ENCODE data around the gene PLBD2.

PLBD2 gene

DNA sequence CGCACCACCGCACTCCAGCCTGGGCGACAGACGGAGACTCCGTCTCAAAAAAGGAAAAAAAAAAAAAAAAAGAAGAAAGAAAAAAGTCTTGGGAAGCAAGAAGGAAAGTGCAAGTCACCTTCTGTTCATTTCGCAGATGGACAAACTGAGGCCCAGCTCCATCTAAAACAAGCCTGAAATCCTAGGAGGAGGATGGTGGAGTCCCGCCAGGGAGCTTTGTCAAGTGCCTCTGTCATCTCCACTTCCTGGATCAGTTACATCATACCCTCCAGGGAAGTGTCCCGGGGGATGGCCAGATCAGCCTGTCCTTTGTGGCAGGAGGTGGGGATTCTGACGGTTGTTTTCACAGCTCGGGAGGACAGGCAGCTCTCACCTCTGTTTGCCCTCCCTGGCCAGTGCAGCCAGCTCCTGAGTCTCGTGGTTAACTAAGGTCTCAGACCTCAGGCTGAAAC lies 55.1 kb downstream of the PLBD2 start:
- in situ Hi-C loops (cut with HindIII; ENCODE audit: low sequenced_read_pairs): no loop called here

DNA sequence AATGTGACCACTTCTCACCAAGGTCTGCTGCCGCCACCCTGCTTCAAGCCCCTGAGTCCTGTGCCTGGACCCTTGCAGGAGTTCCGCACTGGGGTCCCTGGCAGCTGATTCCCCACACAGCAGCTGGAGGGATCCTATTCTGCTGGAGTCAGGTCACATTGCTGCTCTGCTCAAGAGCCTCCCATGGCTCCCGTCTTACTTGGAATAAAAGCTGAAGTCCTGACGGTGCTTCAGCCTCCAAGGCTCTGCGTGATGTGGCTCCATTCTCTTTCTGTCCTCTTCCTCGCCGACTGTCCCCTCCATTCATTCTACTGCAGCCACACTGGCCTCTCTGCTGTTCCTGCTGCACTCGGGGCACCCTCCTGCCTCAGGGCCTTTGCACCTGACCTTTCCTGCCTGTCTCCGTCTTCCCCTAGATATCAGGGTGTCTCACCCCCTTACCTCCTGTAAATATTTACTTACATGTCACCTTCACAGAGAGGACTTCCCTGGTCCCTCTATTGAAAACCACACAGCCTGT lies 56.2 kb downstream of the PLBD2 start:
- in situ Hi-C loops (cut with HindIII; ENCODE audit: low sequenced_read_pairs): no loop called here

DNA sequence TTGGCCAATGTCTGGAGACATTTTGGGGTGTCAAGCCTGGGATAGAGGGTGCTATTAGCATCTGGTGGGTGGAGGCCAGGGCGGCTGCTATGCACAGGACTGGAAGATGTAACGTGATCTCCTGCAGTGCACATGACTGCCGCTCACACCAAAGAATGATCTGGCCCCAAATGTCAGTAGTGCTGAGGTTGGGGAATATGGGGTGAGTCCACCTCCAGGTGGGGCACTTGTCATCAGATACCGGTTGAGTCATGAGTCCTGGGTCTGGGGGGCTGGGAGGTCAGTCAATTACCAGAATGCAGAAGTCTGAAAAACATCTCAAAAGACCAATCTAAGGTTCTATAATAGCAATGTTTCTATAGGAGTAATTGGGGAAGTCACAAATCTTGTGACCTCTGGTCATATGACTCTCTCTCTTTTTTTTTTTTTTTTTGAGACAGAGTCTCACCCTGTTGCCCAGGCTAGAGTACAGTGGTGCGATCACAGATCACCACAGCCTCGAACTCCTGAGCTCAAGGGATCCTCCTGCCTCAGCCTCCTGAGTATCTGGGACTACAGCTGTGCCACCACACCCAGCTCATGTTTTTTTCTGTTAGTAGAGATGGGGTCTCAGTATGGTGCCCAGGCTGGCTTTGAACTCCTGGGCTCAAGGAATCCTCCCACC lies 57.8 kb downstream of the PLBD2 start:
- in situ Hi-C loops (cut with HindIII; ENCODE audit: low sequenced_read_pairs): no loop called here

DNA sequence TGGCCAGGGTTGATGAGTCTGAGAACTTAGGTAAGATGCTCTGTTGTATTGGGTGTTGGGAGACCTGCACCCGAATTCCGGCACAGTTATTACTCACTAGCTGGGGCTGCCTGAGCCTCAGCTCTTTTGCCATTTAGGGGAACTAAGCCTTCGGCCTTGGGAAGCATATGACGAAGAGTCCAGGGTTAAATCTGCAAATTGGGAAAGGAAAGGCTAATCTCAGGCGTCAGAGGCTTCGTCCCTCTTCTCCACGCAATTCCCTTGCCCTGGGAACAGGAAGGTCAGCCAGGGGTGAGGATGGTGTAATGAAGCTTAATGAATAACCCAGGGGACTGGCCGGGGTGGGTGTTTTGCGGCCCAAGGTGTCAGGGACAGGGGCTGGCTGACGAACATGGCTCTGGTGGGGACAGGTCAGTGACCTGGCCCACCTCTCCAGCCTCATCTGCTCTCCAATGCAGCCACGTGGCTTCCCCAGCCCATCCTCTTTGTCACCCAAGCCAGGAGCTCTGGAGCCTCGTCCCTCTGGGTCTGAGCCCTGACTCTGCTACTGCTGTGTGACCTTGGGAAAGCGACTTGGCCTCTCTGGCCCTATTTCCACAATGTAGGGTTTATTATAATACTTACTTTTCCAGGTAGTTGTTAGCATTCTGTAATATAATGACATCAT lies 60.0 kb downstream of the PLBD2 start:
- in situ Hi-C loops (cut with HindIII; ENCODE audit: low sequenced_read_pairs): no loop called here

DNA sequence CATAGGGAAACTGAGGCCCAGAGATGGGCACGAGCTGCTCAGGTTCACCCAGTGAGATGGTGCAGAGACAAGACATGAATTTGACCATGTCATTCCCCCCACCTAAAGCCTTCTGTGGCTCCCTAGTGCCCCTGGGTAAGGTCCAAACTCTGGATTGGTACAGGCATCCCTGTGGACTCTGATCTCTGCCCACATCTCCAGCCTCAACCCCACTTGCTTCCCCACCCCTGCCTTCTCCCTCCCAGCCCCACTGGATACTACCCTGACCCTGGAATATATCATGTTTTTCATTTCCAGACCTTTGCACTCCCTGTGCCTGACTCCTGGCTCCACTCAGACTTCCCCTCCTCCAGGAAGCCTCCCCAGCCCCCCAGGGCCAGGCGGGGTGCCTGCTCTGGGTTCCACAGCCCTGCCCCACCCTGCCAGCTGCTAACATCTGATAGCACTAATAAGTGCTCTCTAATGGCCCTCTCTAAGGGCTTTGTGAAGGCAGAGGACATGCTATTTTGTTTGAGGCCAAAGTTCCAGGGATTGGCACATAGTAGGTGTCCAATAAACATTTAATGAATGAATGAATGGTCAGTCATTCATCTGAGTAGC lies 62.7 kb downstream of the PLBD2 start:
- in situ Hi-C loops (cut with HindIII; ENCODE audit: low sequenced_read_pairs): no loop called here

DNA sequence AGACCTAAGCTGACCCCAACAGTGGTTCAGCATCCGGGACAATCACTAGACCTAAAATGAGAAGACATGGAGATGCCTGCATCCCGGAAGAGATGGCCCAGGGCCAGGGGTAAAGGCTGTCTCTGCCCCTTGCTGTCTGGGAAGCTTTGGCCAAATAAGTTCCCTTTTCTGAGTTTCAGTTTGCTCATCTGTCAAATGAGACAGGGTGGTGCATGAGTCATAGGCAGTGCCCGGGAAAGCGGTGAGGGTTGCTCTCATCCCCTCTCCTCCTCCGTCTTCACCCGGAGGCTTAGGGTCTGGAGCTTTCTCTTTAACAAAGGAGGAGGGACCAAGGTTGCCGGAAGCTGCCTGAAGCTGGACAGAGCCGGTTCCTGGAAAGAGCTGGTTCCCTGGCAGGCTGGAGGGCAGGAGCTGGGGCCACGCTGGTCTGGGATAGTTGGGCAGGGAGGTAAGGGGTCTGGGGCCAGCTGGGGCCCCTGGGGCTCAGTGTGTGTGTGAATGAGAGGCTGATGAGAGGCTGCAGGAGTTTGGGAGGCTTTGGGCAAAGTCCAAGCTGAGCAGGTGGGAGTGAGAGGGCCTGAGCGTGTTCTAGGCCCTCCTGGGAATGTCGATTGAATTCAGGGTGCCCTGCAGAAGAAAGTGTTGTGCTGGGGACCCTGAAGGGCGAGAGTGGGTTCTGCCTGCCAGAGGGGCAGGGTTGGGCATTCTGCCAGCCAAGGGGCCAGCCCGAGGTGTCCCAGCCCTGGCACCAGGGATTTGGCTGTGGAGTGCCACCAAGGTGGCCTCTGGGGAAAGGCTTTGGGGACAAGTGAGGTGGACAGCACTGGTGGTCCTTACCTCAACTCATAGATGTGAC lies 63.9 kb downstream of the PLBD2 start, which contains the start of gene SDSL:
Gene SDSL, plus strand, starts transcription at position 351 of the 856 bp plus-strand sequence. CDS start 5,603 bp downstream, outside the sequence.
- in situ Hi-C loops (cut with HindIII; ENCODE audit: low sequenced_read_pairs): no loop called here

DNA sequence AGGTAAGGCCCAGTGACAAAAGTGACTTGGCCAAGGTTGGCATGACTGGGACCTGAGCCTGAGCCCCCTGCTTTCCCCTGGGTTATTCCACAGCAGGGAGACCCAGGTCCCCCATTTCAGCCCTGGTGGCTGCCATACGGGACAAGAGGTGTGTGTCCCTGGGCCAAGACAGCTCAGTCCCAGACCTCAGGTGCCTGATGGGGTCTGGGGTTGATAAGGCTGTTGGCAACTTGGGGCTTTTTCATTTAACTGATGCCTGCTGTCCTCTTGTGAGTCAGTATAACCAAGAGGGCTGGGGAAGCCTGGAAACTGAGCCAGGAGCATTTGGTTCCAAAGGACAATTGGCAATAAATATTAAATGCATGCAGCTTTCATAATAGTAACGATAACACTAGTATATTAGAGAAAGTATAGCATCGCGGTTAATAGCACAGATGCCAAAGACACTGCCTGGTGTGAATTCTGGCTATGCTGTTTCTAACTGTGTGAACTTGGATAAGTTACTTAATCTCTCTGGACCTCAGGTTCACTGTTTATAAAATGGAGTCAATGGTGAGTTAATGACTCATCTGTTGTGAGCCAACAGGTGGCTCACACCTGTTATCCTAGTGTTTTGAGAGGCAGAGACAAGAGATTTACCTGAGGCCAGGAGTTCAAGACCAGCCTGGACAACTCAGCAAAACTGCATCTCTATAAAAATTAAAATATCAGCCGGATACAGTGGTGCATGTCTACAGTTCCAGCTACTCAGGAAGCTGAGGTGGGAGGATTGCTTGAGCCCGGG lies 64.7 kb downstream of the PLBD2 start:
- in situ Hi-C loops (cut with HindIII; ENCODE audit: low sequenced_read_pairs): no loop called here

DNA sequence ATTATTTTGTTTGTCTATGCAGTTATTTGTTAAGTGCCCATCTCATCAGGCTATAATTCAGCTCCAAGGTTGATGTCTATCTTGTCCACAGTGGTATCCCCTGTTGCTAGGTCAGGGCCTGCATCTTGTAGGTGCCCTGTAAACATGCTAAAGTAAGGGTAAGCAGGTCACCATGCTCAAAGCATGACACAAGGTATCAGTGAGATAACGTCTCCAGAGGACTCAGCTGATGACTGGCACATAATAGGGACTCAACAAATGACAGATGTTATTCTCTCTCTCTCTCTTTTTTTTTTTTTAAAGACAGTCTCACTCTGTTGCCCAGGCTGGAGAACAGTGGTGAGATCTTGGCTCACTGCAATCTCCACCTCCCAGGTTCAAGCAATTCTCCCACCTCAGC lies 66.1 kb downstream of the PLBD2 start:
- in situ Hi-C loops (cut with HindIII; ENCODE audit: low sequenced_read_pairs): no loop called here

DNA sequence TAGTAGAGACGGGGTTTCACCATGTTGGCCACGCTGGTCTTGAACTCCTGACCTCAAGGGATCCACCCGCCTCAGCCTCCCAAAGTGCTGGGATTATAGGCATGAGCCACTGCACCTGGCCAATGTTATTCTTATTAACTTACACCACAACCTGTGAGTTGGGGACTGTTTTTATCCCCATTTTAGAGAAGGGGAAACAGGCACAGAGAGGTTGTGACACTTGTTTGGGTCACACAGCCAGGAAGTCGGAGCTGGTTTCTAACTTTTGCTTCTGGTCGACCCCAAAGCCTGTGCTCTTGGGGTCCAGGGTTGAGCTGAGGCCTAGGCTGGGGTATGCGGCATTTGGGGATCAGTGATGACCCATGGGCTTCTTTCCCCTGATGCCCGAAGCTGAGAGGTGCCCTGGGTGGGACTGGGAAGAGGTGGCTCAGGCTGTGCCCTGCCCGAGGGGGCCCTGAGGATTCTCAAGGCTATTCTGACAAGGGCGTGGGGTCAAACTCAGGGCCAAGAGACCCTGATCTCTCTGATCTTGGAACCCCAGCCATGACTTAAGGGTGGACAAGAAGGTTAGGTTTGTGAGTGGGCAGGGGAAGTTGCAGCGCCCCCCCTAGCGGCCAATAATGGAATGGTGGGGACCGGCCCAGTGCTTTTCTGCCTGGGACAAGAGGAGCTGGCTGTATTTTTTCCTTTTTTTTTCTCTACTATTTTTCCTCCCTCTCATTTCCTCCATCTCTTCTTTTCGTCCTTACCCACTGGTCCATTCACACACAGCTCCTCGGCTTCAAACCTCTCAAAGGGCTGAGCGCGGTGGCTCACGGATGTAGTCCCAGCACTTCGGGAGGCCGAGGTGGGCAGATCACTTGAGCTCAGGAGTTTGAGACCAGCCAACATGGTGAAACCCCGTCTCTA lies 66.8 kb downstream of the PLBD2 start:
- in situ Hi-C loops (cut with HindIII; ENCODE audit: low sequenced_read_pairs): no loop called here

DNA sequence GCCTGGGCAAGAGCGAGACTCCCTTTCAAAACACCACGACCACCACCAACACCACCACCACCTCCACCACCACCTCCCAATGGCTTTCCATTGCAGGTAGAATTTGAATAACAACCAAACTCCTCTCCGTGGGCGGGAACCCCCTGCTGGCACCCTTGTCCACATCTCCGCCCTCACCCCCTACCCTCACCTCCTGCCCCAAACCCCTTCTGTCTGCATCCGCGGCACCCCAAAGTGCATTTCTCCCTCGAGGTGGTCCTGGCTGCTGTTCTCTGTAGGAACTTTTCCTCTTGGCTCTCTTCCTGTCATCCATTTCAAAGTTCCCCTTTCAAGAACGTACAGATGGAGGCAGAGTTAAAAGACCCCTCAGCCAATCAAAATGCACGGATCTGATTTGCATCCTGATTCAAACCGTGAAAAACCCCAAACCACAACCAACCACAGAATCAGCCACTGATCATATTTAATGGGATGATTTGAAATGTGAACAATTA lies 67.6 kb downstream of the PLBD2 start:
- in situ Hi-C loops (cut with HindIII; ENCODE audit: low sequenced_read_pairs): no loop called here

DNA sequence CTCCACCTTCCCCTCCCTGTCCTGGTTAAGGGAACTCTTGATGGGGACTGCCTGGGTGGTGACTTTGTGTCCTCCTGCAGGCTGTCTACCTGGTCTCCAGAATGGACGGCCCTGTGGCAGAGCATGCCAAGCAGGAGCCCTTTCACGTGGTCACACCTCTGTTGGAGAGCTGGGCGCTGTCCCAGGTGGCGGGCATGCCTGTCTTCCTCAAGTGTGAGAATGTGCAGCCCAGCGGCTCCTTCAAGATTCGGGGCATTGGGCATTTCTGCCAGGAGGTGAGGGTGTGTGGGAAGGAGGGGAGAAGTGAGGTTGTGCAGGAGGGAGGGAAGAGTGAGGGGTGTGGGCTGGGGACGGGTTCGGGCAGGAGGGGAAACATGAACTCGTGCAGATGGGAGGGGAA lies 69.5 kb downstream of the PLBD2 start:
- in situ Hi-C loops (cut with HindIII; ENCODE audit: low sequenced_read_pairs): no loop called here

DNA sequence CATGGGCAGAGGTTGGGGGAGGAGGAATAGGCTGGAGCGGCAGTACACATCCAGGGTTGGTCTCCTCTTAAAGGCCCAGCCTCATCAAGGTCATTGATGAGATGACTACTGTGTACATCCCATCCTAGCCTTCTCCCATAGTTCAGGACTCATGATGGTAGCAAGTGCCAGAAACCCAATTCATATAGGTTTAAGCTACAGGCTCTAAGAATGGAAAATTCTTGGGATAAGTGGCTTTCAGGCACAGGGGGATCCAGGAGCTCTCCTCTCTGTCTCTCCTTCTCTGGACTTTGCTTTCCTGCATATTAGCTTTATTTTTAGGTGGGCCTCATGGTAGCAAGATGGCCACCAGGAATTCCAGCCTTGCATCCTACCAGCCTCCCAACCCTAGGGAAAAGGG lies 70.1 kb downstream of the PLBD2 start:
- in situ Hi-C loops (cut with HindIII; ENCODE audit: low sequenced_read_pairs): no loop called here

DNA sequence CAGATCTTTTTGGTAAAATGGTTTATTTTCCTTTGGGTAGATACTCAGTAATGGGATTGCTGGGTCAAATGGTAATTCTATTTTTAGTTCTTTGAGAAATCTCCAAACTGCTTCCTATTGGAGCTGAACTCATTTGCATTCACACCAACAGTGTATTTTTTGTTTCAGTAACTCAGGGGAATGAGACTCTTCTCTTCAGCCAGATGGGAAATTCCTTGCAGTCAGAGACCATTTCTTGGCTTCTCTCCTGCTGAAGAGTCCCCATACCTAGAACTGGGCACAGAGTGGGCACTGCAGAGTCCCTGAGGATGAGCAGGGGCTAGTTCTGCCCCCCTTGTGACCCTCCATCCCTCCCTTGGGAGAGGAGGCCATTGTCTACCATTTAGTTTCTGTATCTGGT lies 74.6 kb downstream of the PLBD2 start:
- in situ Hi-C loops (cut with HindIII; ENCODE audit: low sequenced_read_pairs): no loop called here

DNA sequence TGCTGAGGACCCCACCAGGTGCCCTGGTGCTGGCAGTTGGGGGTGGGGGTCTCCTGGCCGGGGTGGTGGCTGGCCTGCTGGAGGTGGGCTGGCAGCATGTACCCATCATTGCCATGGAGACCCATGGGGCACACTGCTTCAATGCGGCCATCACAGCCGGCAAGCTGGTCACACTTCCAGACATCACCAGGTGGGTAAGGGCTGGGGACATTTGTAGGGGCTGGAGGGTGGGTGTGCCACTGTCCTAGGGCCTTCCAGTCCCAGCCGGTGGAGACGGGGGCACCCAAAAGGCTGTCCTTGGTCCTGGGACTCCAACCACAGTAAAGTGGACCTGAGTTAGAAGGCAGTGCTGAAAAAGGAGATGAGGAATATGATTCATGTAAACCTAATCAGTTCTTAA lies 77.0 kb downstream of the PLBD2 start:
- in situ Hi-C loops (cut with HindIII; ENCODE audit: low sequenced_read_pairs): no loop called here

DNA sequence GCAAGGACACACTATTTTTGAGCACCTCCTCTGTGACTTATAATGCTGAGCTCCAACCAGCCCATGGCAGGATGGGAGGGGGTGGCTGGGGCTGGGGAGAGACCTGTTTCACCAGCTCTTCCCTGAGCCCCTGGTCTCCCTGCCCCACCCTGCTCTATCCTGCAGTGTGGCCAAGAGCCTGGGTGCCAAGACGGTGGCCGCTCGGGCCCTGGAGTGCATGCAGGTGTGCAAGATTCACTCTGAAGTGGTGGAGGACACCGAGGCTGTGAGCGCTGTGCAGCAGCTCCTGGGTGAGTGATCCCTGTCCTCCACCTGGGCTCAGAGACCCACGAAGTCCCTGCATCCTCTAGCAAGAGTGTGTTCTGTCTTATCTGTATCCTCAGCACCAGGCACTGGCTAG lies 78.2 kb downstream of the PLBD2 start:
- in situ Hi-C loops (cut with HindIII; ENCODE audit: low sequenced_read_pairs): no loop called here

DNA sequence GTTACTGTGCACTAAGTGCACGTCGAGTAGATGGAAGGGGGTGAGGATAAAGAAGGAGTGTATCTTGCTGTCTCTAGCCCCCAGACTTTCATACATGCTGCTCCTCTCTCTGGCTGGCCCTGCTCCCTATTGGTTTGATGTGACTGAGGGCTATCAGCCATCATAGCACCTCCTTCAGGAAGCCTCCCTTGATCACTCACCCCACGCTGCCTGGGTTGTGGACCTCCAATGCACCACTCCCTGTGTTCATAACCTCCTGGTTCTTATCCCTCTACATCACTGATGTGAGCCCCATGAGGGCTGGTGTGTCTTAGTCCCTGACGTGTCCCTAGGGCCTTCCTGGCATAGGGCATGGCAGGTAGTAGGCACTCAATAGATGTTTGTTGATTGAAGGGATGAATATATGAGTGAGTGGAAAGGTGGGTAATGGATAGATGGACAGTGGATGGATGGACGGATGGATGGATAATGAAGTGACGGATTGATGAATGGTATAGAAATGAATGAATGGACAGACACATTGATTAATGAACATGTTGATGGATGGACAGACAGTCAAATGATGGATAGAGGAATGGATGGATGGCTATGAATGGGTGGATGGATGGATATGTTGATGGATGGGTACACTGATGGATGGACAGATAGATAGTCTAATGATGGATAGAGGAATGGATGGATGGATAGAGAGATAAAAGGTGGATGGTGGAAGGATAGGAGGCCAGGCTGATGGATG lies 78.8 kb downstream of the PLBD2 start:
- in situ Hi-C loops (cut with HindIII; ENCODE audit: low sequenced_read_pairs): no loop called here

DNA sequence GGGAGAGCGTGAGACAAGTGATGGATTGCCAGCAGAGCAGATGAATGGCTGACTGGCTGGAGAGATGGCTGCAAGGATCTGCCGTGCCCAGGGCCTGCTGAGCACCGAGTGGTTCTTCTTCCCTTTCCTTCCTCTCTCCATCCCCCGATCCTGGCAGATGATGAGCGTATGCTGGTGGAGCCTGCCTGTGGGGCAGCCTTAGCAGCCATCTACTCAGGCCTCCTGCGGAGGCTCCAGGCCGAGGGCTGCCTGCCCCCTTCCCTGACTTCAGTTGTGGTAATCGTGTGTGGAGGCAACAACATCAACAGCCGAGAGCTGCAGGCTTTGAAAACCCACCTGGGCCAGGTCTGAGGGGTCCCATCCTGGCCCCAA lies 79.3 kb downstream of the PLBD2 start:
- in situ Hi-C loops (cut with HindIII; ENCODE audit: low sequenced_read_pairs): no loop called here

DNA sequence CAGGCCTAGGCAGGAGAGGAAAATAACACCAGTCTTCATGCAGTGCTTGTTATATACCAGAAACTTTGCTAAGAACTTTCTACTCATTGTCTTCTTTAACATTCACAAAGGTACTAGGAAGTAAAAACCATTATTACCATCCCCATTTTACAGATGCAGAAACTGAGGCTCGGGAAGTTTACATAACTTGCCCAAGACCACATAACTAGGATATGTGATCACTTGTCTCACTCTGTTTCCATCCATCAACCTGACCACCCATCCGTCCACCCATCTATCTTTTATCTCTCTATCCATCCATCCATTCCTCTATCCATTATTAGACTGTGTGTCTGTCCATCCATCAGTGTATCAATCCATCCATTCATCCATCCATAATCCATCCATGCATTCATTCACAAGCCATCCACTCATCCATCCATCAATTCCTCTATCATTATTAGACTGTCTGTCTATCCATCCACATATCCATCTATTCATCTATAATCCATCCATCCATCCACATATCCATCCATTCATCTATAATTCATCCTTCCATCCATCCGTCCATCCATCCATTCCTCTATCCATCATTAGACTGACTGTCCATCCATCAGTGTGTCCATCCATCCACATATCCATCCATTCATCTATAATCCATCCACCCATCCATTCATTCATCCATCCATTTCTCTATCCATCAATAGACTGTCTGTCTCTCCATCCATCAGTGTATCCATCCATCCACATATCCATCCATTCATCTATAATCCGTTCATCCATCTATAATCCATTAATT lies 80.3 kb downstream of the PLBD2 start:
- in situ Hi-C loops (cut with HindIII; ENCODE audit: low sequenced_read_pairs): no loop called here
